Stimulated activated CD4-positive, alpha-beta T cell treated with anti-CD3 and anti-CD28 coated beads, TNF-alpha, amount 100 ng/mL, for 4 hours (primary cell): ENCODE results near the gene TSPAN14.

Source experiments
- DNase-seq, 3 experiments: peaks; one replicate each; pipeline ENCODE4 v3.0.0-alpha.2; 2020; ENCODE audit warnings: low read depth in 3 of 3

Gene TSPAN14

DNA sequence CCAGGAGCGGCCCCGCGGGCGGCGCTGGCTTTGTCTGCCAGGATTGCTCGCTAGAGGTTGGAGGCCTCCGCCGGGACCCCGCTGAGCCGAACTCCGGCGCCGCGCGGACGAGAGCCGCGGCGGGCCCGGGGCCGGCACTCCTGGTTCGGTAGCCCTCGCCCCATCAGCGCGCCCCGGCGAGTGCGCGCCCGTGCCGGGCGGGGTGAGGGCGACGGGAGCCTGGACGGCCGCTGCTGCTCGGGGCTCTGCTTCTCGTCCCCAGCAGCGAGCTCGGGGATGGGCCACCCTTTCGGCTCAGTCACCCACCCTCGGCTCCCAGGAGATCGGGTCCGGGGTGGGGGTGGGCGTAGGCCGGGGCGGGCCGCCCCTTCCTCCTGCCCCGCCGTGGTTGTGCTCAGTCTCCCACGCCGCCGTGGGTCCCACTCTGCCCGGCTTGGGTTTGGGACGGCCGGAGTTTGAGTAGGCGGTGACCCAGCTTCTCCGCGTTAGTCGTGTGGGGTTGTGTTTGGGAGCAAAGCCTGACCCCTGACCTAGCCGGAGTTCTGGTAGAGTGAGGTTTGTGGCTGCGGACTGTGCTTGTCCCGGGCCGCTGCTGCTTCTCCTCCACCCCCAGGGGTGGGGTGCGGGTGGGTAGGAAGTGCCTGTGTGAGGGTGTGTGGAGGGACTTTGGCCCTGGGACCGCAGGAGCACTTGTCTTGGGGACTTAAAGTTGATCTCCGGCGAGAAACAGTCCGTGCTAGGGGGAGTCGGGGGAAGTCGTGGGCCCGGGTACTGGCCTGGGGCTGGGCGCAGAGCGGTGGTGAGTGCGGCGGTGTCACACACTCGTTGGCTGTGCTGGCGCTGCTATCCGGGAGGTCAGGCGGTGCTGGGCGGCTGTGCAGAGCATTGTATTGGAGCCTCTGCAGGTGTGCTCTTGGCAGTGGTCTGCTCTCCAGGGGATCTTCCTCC lies 677 bp downstream of the TSPAN14 start:
- no peak for DNase-seq

DNA sequence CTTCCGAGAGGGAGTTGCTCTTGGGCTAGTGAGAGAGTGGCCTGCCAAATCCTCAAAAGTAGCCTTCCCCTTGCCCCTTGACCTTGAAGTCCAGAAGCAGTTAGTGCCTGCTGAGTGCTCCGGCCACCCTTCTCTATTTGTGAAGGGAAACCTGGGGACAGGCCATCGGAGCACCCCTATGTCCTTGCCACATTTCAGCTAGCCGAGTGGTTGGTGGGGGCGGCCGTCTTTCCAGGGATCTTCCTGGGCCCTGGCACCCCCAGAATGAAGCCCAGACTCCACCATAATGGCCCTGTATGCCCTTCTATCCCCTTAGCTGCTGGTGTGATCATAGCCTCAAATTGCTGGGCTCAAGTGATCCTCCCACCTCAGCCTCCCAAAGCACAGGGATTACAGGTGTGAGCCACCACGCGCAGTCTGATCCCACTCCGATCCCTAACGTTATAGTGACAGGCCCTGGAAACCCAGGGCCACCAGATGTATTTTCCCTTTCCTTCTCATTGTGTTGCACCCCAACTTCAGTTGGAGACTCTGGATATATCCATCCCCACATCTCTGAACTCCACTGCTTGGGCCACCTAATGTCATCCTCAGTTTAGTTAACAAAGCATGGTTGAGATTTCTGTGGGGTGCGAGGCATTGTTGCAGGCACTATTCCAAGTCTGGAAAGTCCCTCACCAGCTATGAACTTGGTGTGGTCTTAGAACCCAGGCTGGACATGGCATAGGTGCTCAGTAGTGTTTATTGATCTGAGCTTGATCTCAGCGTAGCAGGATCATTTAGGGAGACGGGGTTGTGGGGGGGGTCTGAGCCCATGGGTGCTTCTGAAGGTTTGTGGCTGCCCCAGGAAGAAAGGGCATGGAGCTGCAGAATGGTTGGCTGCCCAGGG lies 1.6 kb downstream of the TSPAN14 start:
- DNase-seq, result no peak

DNA sequence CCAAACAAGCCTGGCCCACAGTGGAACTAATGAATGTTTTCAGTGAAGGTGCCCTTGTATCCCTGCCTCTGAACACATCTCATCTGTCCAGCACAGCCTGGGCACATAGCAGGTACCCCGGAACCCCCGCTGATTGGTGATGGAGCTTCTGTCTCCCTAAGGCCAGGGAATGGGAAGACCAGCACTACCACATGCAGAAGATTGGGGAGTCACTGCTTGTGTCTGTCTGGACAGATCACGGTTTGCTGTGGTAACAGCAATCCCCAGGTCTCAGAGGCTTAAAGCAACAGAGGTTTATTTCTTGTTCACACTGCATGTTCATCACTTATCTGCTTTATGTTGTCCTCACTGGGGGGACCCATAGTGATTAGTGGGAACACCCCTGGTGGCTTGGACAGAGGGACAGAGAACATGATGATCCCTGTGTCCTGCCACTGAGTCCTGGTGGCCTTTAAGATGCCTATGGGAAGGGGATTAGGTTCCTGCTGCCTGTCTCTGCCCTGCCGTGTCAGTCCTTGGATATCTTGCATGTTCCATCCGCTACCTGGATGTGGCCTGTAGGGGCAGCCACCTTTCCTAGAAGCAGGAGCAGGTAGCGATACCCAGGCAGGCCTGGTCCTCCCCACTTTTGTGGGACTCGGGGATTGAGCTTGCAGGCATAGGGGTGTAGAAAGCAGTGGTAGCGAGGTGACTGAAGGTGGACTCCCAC lies 3.6 kb downstream of the TSPAN14 start:
- DNase-seq, result no peak

GRCh38 chr10:80458263-80458625 lies 4.1 kb downstream of the TSPAN14 start:
- DNase-seq, result no peak

DNA sequence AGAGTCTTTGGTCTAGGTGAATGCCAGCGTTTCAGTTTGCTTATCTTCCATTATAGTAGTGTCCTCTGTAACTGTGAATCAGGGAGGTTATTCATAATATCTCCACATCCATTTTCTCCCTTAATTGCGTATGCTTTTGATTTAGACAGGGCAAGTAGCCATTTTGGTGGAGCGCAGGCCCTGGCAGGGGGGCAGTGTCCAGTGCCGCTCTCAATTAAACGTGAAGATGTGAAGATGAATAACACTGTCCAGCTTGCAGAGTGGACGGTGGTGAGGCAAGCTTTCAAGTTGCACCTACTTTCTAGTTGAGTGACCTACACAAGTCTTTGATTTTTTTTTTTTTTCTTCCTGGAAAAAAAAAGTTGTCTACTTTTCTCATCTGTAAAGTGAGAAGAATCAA lies 4.5 kb downstream of the TSPAN14 start:
- DNase-seq, result no peak

DNA sequence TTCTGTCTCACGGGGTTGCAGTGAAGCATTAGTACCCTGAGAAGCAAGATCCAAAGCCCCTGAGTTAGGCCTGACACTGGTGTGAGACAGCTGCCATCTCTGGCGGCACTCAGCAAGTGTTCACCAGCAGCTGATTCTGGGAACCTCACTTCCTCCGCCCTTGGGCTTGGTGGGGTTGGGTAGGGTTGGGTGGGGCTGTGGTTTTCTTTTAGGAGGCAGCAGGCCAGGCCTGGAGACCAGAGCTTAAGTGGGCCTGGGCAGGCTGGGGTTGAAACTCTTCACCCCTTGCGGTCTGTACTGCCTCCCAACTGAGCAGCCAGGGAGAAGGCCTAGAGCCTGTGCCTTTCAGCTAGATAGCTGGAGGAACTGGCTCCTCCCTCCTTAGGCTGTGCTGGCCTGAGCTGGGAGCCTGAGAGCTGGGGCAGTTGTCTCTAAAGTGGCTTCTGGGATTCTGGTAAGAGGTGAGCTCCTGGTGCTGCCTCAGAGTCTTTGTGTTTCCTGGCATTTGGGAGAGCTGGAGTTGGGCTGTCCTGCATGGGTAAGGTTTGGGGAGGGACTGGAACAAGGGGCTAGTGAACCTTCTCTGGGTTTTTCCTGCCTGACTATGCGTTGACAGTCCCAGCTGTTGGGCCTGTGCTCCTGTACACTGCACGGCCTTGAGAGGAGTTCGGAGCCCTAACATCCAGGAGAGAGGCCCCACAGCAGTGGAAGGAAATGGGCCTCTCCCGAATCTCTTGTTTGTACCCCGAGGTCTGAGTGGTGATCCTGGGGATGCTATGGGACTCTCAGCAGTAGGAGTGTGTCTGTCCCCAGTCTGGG lies 5.1 kb downstream of the TSPAN14 start:
- peak in 1 of 3 experiments; percentile 54 for DNase-seq

- no peak for DNase-seq
These were observed 6.5 kb downstream of the TSPAN14 start for GRCh38 chr10:80460399-80461207.

DNA sequence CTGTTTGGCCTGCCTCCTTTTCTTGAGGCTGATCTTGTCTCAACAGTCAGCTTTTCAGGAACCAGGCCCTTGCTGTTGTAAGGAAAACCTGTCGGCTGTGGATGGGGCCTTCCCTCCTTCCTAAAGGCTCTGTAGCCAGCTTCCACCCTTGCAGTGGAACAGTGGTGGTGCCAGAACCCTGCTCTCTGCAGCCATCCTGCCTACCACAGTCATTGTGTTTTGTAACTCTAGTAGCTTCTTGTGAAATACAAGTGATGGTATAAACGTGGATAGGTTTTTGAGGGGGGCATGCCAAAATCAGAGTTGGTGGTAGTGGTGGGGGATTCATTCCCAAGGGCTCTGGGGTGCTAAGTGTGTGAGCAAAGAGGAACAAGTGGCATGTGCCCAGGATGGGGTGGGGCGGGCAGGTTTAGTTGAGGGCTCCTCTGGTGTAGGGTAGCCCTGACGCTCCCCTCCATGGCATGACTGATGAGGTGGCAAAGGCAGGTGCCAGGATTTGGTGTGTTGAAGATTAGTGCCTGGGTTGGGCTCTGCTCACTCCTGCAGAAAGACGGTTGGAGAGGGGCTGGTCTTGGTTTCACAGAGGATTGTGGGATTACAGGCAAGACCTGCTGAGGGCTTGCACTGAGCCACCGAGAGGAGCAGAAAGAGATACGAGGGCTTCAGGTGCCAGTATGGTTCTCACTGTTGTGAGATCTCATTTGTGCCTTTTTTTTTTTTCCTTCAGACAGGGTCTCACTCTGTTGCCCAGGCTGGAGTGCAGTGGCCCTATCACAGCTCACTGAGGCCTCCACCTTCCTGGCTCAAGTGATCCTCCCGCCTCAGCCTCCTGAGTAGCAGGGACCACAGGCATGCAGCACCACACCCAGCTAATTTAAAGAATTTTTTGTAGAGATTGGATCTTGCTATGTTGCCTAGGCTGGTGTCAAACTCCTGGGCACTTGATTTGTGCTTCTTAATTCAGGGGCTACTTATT lies 7.4 kb downstream of the TSPAN14 start:
- no peak for DNase-seq

GRCh38 chr10:80462299-80462980 lies 8.3 kb downstream of the TSPAN14 start:
- no peak for DNase-seq

- DNase-seq, result no peak
These were observed 9.1 kb downstream of the TSPAN14 start for GRCh38 chr10:80462981-80463741.

- no peak for DNase-seq
These were observed 9.8 kb downstream of the TSPAN14 start for GRCh38 chr10:80463868-80464267.

DNA sequence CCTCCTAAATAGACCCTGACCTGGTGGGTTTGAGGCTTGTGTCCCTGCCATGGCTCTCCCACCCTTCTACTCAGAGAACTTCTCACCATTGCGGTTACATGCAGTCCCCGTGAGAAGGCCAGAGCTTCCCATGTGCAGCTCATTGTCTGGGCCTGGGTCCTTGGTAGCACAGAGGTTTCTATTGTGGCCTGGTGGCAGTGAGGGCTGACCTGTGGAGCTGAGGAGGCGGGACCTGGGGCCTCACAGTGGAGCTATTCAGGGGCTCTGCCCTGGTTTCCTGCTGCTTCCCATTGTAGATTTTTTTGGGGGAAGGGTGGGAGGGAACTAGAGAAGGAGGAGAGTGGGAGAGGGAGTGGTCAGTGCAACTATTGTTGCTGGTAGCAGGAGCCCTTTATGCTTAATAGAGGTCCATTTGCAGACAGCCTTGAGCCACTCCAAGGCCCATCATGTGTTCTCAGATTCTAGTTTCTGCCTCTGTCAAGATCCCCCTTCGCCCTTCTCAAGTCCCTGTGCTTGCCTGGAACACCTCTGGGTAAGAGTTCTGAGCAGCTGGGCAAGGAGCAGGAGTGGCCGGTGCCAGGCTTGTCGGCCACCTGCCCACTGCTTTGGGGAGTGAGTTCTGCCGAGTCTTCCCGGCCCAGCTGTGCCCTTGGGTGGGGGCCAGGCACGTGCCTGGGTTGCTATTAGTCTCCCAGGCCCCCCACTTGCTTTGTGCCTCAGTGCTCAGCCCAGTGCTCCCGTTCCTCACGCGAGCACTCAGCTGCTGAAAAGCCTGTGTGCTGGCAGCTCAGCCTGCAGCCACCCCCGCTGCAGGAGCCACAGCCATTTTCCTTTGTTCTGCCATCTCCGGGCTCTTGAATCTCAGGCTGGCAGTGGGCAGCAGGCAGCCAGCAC lies 10.7 kb downstream of the TSPAN14 start:
- DNase-seq, result no peak

- DNase-seq, result no peak
These were observed 11.3 kb downstream of the TSPAN14 start for GRCh38 chr10:80465451-80465835.

GRCh38 chr10:80465839-80466590 lies 11.9 kb downstream of the TSPAN14 start:
- DNase-seq, result no peak

- DNase-seq, result no peak
These were observed 12.7 kb downstream of the TSPAN14 start for GRCh38 chr10:80466724-80467326.

GRCh38 chr10:80468002-80468401 lies 13.9 kb downstream of the TSPAN14 start:
- DNase-seq, result peak in 2 of 3 experiments; percentile 35 to 45
